IPS-NIHi11 (cell line): ENCODE measurements around the gene PLEKHA5.
A peak's percentile ranks its signal among the peaks of the same experiment; 100 is the strongest.
"Not testable (repeated sequence)": the region's sequence is repeated elsewhere in the genome, so short reads cannot be mapped to it uniquely, and the experiment has no call there.

Experiments
- DNase-seq: peaks from one replicate; pipeline ENCODE4 v3.0.0; 2012; ENCODE audit warnings: mixed read lengths, low spot score

PLEKHA5 gene

GRCh38 chr12:19409376-19409775 lies 279.8 kb downstream of the PLEKHA5 start:
- DNase-seq, result no peak

GRCh38 chr12:19410211-19410610 lies 280.7 kb downstream of the PLEKHA5 start:
- DNase-seq, result no peak

- no peak for DNase-seq
Observed at GRCh38 chr12:19410629-19411185, 281.2 kb downstream of the PLEKHA5 start.

GRCh38 chr12:19411234-19412204 lies 282.0 kb downstream of the PLEKHA5 start:
- DNase-seq, result peak; percentile 51

- DNase-seq, result no peak
Observed at GRCh38 chr12:19412844-19413243, 283.3 kb downstream of the PLEKHA5 start.

- not testable (repeated sequence) for DNase-seq
Observed at GRCh38 chr12:19413582-19413981, 284.0 kb downstream of the PLEKHA5 start.

- DNase-seq, result no peak
Observed at GRCh38 chr12:19415563-19415962, 286.0 kb downstream of the PLEKHA5 start.

- DNase-seq, result no peak
Observed at GRCh38 chr12:19419086-19419485, 289.6 kb downstream of the PLEKHA5 start.

GRCh38 chr12:19421503-19422282 lies 292.2 kb downstream of the PLEKHA5 start:
- DNase-seq, result no peak

- DNase-seq, result no peak
Observed at GRCh38 chr12:19423166-19423930, 293.8 kb downstream of the PLEKHA5 start.
